Kidney capillary endothelial cell (primary cell): ENCODE data around the gene CALCOCO1.
"Not testable (repeated sequence)": the region's sequence is repeated elsewhere in the genome, so short reads cannot be mapped to it uniquely, and the experiment has no call there.

Experiments used
- DNase-seq: peaks from one replicate; pipeline ENCODE4 v3.0.0-alpha.2; 2018; ENCODE audit warnings: low spot score

Gene CALCOCO1

DNA sequence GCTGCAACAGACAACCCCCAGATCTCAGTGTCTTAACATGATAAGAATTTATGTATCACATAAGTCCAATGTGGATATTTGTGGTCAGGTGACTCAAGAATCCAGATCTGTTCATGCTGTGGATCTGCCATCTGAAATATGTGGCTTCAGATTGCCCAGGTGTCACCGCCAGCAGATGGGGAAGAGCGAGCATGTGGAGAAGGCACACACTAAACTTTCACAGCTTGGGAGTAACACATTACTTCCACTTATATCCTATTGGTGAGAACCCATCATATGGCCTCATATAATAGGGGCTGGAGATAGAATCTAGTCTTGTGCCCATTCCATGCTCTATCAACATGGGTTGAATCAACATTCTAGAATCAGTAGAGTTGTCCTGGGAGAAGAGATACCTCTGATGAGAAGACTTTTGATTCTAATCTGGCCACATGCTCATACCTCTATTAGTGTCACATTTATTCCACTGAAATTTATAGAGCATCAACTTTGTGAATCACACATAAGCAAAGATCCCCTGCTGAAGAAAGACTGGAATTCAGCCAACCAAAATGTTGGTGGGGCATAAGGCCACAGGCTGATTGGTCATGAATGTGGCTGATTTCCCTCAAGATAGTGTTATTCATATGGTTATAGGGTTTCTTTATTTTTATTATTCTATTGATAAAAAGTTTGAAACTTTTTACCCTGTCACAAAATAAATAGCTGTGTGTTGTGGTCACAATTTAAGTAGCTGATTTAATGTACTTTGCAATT is 6.0 kb upstream of the CALCOCO1 start:
- DNase-seq, result no peak

DNA sequence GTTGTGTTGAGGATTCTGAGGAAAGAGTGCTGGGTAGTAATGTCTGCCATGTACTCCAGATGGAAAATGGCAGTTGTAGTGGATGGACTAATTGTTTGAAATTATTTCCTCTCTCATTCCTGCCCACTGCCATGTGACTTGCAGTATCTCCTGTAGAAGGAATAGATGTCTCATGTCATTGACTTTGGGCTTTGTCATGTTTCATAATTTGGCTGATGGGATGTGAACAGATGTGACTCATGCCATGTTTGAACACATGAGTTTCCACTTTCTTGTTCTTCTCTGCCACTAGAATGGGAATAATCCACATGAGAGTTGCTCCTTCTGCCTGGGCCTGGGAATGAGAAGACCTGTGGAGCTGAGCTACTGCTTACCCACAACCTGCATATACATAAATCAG is 2.4 kb upstream of the CALCOCO1 start:
- no peak for DNase-seq

DNA sequence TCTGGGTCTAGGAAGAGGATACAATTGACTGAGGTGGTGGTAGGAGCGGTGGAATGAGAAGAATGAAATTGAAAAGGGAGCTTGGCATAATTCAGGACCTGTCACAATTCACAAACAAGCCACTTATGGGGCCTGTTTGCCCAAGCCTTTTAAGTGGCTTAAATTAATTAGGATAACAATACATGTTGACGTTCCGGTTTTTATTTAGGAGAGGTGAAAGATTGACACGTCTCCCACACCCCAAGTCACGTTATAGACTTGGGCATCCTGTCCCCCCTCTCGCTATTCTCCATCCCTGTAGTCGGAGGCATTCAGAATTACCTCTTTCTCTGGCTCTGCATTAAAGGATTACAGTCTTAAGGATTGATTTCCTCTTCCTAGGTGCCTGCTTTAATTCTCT is 954 bp upstream of the CALCOCO1 start:
- DNase-seq, result no peak

DNA sequence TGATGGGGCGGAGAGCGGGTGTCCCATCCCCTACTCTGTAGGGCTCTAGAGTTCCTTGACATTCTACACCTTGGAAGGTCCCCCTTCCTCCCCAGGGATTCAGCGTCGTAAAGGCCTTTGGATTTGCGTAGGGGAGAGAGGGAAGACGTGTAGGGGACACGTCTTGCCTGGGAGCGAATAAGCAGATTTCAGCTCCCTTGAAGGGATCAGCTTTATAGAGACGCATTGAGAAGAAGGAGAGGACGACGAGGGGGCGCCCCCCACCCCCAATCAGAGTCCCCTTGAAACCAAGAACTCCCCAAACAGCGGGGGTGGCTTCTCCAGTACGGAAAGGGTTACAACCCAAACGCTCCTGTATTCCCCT is 324 bp downstream of the CALCOCO1 start:
- DNase-seq, result no peak

DNA sequence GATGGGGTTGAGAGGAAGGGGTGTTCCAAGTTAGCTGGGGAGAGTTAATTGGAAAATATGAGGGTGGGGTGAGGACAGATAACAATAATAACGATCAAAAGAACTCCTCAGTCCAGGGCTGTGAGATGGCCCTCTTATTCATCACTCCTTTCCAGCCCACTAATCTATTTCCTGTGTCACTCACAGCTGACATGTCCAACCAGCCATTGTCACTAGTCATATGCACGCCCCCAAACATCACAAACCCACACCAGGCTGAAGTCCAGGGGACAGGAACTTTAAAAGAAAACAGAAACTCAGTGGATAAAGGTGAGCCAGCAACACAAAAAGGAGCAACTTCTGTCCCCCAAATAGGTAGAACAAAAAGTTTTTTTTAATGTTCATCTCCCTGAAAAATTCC is 911 bp downstream of the CALCOCO1 start:
- peak; percentile 47 for DNase-seq

DNA sequence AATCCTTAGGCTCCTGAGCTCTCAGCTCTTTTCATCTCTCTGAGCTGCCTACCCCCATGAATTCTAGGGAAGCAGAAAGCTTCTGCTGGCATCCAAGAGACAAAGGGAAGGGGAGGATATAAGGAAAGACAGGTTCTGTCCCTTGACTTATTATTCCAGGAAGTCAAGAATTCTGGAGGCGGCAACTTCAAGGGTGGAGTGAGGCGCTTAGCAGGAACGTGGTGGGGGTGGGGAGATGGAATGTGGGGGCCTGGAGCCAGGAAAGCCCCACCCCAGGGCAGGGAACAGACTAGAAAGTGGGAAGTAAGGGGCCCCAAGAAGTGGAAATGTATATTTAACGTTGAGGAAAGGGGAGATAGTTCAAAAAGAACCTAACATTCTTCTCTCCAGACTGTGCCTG is 1.4 kb downstream of the CALCOCO1 start:
- no peak for DNase-seq

DNA sequence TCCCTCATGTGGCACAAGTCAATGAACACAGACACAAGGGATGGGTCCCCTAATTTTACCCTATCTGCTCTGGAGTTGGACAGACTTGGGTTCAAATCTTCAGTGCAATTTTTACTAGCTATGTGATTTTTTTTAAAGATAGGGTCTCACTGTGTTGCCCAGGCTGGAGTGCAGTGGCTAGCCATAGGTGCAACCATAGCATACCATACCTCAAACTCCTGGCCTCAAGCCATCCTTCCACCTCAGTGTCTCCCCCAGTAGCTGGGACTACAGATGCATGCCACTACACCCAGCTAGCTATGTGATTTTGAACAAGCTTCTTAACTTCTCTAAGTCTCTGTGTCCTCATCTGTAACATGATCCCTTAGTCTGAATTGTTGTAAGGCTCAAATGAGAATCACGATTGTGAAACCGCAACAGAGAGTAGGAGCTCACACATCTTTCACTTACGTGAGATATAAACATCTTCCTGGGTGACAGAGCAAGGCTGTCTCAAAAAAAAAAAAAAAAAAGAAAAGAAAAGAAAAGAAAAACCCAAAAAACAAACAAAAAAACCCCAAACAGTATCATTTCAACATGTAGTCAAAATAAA is 4.7 kb downstream of the CALCOCO1 start:
- DNase-seq, result no peak

DNA sequence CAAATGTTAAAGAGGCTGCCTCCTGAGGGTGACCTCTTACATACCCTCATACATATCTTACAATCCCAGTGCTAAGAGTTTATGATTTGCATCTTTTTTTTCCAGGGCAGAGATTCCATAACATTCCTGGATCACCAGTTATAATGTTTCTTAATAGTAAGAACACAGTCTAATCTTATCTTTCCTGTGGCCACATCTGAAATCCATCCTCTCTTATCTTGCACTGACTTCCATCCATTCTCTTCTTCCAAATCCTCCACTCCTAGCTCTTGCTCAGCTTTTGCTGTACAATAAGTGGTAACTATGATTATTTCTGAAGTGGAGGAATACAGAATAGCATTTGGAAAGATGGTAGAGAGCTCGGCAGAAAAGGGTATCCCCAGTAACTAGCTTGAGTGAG is 6.3 kb downstream of the CALCOCO1 start:
- no peak for DNase-seq

DNA sequence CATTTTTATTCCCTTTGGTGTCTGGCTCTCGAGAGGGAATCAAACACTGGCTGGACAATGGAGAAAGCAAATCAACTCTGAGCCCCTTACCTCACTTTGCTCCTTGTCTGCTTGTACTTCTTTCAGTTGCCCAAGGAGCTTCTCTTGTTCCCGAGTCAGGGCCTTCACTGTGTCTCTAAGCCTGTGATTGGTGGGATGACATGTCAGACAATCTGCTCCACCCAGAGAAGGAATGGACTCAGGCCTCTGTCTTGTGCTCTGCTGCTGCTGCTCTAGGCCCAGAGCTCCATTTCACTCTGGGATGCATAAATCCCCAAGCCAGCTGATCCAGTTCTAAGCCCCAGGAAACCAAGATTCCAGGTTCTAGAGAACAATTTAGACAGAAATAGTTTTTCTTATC is 7.6 kb downstream of the CALCOCO1 start:
- DNase-seq, result no peak

DNA sequence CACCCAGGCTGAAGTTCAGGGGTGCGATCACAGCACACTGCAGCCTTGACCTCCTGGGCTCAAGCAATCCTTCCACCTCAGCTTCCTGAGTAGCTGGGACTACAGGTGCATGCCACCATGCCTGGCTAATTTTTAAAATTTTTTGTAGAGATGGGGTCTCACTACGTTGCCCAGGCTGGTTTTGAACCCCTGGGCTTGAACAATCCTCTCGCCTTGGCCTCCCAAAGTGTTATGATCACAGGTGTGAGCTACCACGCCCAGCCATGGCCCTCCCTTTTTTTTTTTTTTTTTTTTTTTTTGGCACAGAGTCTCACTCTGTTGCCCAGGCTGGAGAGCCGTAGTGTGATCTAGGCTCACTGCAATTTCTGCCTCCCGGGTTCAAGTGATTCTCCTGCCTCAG is 8.7 kb downstream of the CALCOCO1 start:
- DNase-seq, result not testable (repeated sequence)

DNA sequence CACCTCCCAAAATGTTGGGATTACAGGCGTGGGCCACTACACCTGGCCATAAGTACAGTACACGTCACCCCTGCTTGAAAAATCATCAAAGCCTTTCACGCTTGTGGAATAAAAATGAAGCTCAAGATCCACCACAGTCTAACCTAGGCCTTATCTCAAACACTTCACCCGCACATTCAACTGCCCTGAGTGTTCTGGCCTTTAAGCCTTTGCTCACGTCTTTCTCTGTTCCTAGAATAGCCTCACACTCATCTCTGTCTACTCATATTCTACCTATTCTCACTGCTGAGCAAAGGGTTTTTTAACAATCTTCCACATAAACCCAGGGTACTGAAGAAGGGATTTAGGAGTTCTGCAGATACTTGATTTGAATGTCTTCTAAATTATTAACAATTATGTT is 9.9 kb downstream of the CALCOCO1 start:
- DNase-seq, result no peak

DNA sequence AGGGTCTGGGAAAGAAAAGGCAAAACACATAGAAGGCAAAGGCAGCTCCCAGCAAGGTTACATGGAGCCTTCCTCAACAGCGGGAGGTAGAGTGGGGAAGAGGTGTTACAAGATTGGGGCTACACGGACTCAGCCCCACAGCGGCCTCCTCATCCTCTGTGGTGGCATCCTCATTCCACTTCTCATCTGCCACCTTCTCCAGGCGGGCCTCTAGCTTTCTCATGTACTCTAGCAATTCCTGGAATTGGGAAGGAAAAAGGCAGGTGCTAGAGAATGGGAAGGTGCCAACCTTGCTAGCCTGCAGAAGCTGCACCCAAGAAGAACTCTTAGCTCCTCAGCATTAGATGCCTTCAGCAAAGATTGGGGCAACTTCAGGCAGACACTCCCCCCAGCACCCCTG is 13.2 kb downstream of the CALCOCO1 start:
- no peak for DNase-seq

DNA sequence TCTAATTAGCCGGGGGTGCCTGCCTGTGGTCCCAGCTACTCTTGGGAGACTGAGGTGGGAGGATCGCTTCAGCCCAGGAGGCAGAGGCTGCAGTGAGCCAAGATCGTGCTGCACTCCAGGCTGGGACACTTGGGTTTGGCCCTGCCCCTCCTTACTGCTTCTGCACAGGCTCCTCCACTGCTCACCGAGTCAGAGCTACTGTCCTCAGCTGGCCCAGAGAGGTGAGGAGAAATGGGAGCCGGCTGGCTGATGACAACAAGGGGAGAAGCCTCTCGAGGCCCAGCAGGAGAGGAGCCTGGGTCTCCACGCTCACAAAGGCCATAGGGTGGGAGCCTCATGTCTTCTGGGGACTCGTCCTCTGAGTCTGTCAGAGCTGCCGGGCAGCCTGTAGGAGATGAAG is 13.7 kb downstream of the CALCOCO1 start:
- DNase-seq, result no peak

DNA sequence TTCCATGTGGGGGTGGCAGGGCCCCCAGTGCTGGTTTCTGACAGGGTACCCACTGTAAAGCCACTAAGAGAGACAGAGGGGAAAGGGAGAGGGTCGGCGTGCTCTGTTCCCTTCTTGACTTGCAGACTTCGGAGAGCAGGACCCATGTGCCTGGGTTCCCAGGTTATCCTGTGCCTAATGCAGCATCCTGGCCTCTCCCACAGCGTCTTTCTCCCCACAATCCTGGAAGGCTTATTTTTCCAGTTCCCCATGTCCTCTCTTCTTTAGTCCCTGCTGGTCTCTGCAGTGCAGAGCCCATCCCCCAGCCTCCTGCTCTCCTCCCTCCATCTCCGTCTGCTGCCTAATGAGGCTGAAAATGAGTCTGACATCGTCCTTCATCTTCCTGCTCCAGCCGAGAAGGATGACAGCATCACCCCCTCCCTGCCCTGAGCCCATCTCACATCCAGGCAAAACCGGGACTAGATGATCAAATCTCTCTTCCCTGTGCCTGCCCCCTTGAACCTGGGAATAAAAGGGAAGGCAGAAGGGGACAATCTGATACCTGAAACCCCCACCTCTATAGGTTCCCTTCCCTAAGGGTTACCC is 15.1 kb downstream of the CALCOCO1 start:
- DNase-seq, result no peak

DNA sequence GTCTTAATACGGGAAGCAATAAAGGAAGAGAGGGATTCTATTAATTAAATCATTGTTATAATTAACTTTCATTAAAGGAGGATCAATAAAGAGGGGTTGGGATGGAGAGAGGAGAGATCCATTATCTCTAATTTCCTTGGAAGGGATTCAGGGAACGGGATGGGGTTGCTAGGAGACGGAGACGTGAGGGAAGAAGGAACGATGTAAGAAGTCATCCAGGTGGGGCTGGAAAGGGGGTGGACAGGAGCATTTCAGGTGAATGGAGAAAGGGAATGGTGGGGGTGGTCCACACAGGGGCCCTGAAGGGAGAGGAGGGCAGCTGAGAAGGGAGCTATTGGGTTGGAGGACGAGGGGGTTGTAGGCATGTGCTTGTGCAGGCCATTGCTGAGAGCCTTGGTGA is 17.2 kb downstream of the CALCOCO1 start:
- DNase-seq, result no peak

DNA sequence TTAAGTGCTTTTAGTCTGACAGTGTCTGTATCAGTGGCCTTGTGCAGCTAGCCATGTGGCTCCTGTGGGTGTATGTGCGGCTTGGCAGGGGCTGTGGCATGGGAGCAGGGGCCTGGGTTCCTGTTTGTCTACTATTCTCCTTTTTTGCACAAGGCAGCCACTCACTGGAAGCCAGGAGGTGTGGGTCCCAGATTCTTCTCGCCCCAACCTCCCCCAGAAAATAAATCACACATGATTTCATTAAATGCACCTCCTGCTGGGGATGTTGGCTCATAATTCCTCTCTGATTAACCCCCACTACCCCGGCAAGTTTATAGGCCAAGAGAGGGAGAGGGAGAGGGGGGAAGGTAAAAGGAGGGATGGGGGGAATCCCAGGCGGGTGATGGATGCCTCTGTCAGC is 17.6 kb downstream of the CALCOCO1 start:
- no peak for DNase-seq

DNA sequence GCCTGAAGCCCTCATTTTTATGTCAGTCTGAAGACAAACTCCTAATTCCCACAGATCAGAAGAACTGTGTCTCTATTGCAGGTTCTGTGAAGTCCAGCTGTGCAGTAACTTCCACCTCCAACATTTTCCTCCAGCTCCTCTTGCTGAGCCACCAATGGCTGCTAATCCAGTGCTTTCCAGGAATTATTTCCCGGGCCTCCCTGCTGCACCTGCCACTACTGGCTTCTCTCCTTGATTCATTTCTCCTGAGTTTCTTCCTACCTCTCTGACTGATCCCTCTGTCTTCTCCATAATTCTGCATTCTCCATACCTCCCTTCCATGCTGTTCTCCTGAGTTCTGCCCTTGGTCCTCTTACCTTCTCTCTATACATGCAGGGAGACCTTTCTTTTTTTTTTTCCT is 21.2 kb downstream of the CALCOCO1 start:
- DNase-seq, result no peak

DNA sequence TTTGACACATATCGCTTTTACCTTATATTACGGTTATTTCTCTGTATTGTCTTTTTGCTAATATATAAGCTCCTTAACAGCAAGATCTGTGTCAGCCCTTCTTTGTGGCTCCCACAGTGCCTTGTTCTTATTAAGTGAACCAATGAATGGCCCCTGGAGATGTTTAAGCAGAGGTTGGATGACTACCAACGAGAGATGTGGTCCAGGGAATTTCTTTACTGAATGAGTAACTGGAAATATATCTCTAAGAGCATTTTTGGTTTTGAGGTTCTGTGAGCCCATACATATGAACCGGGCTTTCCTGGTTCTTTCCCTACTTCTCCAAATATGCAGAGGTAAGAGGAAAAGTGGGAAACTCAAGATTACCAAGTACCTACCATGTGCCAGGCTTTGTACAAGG is 23.5 kb downstream of the CALCOCO1 start:
- DNase-seq, result no peak

DNA sequence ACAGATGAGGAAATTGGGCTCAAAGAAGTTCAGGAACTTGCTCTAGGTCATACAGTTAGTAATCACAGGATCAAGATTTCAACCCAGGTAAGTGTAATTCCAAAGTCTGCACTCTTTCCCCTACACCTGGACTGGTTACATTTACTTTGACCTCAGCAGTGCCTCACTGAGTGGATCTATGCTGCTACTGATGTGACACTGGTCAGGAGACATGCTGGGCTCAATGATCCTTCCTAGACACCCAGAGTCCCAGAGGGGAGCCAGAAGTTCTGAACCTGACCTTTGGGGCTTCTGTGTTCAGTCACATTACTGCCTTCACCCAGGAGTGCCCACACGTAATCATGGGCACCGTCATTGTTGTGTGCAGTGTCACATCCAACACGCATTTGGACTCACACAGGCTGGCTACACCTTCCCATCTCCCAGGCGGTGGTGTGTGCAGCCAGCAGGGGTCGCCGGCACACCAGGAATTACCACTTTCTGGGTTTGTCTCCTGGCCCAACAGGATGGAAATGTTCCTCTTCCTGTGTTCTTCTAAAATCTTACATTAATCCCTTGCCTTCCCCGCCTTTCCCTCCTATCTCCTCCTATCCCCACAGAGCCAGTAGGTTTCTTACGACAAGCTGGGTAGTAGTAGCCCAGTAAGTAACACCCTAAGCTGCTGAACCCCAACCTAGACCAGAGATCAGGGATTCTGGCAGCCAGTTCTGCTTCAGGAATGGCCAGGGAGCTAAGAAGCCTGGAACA is 25.6 kb downstream of the CALCOCO1 start:
- peak; percentile 62 for DNase-seq

DNA sequence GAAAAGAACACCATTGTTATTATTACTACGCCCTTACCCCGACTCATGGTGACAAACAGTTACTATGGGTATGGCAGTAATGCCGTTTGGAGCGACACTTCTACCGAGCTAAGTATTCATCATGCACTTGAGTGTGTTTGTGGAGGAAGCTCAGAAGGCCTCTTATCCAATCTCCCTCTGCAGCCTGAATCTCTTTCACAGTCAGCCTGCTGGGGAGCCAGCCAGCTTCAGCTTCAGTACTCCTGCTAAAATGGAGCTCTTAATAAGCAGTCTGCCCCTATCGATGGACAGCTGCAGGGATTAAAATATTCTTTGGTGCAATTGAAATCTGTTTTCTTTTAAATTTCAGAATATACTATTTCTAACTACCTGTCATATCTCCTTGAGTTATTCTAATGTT is 26.7 kb downstream of the CALCOCO1 start:
- no peak for DNase-seq

DNA sequence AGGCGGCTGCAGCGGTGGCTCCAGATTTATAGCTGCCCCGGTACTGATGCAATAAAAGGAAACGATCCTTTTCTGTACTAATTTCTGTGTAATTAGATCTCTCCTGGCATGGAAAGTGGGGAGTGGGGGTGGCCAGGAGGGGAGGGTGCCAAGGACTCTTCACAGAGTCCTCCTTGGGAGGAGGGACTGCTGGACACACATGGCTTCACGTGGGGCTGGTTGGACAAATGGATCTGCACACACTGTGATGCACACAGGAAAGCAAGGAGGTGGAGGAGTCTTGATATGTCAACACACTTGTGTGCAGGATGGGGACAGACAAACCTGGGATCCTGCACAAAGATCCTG is 27.6 kb downstream of the CALCOCO1 start:
- no peak for DNase-seq

DNA sequence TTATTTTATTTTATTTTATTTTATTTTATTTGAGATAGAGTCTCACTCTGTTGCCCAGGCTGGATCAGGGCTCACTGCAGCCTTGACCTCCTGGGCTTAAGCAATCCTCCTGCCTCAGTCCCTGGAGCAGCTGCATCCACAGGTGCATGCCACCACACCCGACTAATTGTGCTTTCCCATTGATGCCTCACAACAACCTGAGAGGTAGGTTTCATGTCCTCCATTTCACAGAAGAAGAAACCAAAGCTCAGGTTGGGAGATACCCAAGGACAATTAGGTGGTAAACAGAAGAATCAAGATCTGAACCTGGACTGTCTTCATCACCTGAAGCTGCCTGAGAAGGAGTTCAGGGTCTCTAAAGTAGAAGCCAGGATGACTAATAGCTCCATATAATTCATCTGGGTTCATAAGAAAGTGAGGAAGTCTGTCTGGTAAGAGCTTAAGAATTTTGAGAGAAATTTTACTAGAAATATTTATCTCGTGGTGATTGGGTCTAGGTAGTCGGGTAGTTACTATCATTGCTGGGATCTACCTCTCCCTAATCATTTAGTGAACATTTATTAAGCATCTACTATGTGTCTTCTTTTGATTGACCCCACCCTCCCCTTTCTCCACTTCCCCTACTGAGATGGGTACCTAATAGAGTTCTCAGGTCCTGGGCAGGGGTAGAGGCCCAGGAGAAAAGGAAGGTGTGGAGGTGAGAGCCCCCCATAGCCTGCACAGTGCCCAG is 28.1 kb downstream of the CALCOCO1 start:
- DNase-seq, result no peak
